ENCODE results near the gene ARHGEF26.
"Not testable (repeated sequence)": the region's sequence is repeated elsewhere in the genome, so short reads cannot be mapped to it uniquely, and the experiment has no call there.

ARHGEF26 gene, protein sequence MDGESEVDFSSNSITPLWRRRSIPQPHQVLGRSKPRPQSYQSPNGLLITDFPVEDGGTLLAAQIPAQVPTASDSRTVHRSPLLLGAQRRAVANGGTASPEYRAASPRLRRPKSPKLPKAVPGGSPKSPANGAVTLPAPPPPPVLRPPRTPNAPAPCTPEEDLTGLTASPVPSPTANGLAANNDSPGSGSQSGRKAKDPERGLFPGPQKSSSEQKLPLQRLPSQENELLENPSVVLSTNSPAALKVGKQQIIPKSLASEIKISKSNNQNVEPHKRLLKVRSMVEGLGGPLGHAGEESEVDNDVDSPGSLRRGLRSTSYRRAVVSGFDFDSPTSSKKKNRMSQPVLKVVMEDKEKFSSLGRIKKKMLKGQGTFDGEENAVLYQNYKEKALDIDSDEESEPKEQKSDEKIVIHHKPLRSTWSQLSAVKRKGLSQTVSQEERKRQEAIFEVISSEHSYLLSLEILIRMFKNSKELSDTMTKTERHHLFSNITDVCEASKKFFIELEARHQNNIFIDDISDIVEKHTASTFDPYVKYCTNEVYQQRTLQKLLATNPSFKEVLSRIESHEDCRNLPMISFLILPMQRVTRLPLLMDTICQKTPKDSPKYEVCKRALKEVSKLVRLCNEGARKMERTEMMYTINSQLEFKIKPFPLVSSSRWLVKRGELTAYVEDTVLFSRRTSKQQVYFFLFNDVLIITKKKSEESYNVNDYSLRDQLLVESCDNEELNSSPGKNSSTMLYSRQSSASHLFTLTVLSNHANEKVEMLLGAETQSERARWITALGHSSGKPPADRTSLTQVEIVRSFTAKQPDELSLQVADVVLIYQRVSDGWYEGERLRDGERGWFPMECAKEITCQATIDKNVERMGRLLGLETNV

DNA sequence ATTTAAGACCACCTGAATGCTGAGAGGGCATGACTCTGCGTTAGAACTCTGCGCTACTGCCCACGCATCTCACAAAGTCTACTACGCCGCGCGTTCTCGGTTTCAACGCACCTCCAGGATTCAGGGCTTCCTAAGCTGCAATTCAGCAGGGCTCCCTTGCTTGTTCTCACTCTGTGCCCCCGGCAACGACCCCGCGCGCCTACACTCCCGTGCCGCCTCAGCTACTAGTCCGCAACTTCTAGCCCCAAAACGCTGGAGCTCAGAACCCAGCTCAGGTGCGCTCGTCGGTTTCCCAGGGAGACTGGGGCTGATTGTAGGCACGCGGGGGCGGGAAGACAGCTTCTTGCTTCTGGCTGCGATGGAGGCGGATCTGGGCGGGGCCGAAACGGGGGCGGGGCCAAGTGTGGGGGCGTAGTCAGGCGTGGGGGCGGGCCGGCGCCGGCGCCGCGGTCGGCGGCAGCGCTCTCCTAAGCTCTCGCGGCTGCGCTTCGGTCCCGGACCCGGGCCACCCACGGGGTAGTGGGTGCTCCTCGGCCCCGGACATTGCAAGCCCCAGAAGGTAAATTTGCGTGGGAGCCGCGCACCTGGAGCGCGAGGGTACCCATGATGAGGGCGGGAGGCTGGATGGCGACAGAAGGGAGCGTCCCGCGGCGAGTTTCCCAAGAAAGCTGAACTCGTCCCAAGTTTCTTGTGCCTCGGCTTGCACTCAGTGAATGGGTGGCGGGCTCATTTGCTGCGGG is at the start of gene ARHGEF26:
Gene ARHGEF26, plus strand, starts transcription at position 430 of the 740 bp plus-strand sequence. CDS start 603 bp downstream, outside the sequence.
- DNase-seq: peak in 1 of 2 donors; percentile 63

DNA sequence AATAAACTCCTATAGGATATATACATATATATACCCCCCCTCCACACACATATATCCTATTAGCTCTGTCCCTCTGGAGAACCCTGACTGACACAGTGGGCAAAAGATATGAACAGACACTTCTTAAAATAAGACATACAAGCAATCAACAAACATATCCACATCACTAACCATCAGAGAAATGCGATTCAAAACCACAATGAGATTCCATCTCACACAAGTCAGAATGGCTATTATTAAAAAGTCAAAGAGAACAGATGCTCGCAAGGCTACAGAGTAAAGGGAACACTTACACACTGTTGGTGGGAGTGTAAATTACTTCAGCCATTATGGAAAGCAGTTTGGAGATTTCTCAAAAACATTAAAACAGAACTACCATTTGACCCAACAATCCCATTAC is 46.2 kb upstream of the ARHGEF26 start:
- no peak for DNase-seq

DNA sequence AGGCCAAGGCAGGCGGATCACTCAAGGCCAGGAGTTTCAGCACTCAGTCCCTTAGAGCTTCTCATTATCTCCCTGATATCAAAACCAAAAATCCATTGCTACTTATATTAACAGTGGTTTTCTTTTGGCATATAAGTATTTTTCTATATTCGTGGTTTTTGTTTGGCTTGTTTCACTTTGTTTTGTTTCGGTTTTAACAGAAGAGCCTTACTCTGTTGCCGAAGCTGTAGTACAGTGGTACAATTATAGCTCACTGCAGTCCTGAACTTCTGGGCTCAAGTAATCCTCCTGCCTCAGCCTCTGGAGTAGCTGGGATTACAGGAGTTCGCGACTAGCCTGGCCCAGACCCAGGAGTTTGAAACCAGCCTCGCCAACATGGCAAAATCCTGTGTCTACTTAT is 42.5 kb upstream of the ARHGEF26 start:
- no peak for DNase-seq

DNA sequence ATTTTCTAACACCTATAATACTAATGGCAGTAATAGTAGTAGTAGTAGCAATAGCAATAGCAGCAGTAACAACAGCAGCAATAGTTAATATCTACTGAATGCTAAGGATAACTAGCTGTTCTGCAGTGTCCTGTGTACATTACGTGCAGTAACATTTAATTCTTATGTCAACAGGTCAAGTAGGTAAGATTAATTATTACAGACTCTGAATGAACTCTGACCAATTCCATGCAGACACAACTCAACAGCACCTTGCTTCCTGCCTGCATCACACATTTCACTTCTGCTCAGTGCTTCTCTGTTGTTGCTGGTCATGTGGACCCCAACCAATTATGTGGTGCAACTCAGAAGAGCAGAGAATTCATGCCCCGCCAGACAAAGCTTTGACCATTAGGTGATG is 39.9 kb upstream of the ARHGEF26 start:
- DNase-seq: no peak

DNA sequence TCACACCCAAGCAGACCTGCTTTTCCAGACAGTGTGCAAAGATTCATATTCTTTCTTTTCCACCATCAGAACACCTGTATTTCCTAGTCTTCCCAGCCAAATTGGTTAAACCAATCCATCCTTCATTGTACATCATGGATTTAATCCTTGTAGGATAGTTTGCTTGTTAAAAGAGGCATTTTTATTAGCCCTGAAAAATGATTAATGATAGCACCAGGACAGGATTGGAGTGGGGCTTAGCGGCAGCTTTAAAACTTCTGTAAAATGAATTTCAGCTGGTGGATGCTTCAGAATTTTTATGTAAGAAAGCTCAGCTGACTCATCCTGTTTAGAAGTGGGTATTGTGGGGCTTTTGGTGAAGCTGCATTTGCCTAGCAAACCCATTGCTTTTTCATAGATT is 36.1 kb upstream of the ARHGEF26 start:
- no peak for DNase-seq

DNA sequence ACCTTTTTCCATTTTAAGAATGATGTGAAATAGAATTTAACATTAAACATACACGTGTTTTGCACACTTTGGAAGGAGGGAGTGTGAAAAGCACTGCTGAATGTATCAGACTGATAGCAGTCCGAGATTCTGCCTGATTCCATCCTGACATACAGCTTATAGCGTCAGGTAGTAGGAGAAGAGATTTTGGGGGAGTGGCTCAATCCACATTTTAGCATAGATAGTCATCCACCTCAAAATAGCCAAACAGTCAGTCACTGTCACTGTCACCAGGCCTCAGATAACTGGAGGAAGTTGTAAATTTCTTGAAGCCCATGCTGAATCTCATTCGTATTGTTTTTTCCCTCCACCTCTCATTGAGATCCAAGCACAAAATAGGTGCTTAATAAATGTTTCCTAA is 35.4 kb upstream of the ARHGEF26 start:
- DNase-seq: no peak

DNA sequence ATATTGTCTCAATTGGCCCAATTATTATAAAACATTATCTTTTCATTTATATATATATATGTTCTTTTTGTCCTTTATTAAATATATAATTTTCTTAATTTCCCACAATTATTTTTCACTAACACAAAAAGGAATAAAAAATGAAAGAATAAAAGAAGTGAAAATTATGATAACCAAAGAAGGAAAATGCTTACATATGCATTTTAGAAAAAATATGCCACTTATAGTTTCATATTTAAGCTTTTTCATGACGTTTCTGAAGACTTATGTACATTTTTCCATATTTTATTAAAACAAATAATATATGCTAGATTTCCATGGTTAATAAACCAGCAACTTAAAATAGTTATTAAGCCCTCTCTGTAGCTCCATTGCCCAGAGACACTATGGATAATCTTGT is 34.9 kb upstream of the ARHGEF26 start:
- DNase-seq: no peak

DNA sequence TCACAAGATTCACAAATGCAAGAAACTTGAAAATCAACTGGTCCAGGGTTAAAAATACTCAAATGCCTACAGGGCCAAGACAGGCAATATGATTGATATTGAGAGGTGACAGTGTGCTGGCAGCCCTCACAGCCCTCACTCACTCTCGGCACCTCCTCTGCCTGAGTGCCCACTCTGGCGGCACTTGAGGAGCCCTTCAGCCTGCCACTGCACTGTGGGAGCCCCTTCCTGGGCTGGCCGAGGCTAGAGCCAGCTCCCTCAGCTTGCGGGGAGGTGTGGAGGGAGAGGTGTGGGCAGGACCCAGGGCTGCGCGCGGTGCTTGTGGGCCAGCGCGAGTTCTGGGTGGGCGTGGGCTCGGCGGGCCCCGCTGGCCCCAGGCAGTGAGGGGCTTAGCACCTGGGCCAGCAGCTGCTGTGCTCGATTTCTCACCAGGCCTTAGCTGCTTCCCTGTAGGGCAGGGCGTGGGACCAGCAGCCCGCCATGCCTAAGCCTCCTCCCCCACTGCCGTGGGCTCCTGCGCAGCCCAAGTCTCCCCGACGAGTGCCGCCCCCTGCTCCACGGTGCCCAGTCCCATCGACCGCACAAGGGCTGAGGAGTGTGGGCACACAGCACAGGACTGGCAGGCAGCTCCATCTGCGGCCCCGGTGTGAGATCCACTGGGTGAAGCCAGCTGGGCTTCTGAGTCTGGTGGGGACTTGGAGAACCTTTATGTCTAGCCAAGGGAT is 33.3 kb upstream of the ARHGEF26 start:
- not testable (repeated sequence) for DNase-seq

DNA sequence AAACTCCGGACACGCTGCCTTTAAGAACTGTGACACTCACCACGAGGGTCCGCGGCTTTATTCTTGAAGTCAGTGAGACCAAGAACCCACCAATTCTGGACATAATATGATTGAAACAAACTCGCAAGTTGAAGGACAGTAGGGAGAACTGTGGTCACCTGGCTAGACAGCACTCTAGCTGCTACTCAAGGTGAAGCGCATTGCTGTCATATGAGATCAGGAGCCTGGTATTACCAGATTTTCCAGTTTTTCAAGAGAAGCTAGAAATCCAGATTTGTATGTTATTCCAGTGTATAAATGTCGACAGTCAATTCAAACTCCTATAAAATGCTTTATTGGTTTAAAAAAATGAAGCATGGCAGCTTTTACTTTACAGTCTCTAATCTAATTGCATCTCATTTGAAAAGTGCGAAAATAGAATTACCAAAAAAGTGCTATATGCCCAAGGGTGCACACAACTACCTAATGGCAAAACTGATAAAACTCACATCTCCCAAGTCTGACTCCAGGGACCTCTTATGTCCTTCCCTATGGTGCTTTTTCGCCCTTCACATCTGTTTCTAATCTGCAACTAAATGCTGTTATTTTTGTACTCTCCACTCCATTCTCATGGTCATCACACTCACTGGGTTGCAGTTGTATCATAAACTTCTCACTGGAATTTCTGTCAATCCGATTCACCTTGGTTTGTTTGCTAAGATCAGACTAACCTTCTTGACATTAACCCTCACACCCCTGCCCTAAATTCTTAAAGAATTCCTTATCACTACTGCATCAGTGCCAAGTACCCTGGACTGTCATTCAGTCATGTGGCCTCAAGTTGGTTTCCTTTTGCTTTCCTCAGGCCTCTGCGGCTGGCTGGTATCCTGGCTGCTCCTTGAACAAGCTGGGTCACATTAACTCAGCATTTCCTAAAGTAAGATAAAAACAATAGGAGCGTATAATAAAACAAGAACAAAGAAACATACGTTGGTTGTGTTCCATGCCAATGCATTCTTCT is 31.5 kb upstream of the ARHGEF26 start:
- DNase-seq: no peak

DNA sequence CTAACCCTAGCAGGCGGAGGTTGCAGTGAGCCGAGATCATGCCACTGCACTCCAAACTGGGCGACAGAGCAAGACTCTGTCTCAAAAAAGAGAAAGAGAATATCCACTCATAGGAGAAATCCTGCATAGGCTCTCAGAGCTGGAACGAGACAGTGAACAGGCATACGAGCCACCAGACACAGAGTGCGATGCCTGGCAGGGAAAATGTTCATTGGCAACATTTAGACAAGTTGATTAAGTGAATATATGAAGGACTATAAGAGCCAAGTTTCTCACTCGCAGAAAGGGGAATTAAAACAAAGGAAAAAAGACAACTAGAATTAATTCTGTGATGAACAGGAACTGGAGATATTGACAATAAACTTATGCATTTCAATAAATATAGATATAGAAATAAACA is 27.1 kb upstream of the ARHGEF26 start:
- no peak for DNase-seq

DNA sequence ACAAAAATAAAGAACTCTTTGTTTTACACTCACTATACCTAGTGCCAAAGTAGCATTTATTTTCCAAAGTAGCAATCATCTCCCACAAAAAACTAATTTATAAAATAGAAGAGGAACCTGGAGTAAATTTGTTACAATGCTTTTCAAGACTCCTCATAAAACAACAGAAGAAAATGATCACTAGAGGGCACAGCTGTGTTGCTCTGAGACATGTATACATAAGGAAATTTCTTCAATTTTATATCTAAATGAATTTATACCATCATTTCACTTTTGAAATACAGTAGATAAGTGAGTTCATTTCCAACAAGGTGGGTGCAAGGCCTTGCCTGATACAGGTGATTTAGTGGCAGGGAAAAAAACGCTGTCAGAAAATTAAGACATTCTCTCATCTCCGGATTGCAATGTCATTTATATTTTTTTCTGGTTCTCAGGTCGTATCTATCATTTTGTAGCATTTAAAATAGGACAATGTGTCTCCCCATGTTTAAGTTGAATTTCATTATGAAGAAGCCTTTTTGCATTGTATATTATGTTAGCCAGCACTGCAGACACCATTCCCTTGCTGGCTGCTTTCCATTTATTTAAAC is 25.3 kb upstream of the ARHGEF26 start:
- no peak for DNase-seq

DNA sequence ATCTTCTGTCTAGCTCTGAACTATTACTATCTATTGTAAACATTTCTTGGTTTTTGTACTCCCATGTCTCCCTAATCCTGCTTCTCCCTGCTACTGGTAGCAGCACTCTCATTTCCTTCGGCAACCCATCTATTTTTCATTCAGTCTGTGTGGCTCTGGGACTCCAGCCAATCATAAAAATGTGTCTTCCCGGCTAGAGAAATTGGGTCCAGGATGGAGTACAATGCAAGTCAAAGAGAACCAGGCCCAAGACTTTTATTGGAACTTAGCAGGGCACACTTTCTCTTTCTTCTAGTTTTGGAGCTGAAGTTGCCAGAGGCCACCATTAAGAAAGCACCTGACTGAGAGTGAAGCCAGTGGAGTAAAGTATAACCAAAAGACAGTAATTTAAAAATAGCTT is 22.8 kb upstream of the ARHGEF26 start:
- DNase-seq: no peak

DNA sequence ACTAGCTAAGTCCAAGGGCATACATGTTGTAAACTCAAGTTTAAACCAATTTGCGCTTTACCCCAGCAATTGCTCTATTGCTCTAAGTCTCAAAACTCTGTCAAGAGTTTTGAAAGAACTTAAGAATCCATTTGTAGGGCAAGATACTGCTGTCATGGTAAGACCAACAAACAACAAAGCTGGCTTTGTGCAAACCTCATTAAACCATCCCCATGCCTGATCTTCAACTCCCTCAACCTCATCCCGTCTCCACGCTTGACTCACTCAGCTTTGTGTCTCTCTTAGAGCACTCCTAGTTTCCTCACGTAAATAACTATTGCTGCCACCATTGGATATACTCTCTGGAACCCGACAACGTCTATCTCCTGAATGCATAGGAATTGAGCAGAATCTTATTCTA is 20.6 kb upstream of the ARHGEF26 start:
- DNase-seq: no peak

DNA sequence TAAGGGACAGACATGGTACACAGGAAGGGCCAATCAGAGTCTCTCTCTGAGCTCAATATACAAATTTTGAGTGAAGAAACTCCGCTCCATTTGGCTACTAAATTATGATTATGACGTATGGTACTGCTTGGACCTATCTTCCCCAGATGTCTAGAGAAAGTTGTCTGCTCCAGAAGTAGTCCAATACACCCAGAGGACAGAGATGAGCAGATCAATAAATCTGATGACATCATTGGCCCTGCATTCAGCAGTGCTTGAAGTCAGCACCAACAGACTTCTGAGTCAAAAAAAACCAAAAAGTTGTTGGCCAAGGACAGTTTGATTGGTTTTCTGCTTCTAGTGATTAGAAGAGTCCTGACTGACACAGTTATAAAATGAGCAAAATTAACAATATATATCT is 19.9 kb upstream of the ARHGEF26 start:
- DNase-seq: no peak

DNA sequence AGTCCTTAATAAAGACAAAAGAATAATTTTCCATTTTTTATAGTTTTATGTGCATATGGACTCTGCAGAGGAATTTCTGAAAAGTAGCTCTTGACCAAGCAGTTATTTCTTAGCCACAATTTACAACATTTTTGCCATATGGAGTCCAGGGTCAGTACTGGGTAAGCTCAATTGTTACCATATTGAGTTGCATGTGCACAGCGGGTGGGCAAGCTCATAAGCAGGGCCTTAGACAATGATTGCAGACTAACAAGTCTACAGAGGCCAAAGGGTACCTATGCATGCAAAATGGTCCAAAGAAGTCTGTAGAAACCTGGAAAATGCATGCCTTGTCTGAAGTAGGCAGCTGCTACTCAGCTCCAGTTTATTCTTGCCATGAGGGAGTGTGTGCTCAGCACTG is 19.0 kb upstream of the ARHGEF26 start:
- no peak for DNase-seq

DNA sequence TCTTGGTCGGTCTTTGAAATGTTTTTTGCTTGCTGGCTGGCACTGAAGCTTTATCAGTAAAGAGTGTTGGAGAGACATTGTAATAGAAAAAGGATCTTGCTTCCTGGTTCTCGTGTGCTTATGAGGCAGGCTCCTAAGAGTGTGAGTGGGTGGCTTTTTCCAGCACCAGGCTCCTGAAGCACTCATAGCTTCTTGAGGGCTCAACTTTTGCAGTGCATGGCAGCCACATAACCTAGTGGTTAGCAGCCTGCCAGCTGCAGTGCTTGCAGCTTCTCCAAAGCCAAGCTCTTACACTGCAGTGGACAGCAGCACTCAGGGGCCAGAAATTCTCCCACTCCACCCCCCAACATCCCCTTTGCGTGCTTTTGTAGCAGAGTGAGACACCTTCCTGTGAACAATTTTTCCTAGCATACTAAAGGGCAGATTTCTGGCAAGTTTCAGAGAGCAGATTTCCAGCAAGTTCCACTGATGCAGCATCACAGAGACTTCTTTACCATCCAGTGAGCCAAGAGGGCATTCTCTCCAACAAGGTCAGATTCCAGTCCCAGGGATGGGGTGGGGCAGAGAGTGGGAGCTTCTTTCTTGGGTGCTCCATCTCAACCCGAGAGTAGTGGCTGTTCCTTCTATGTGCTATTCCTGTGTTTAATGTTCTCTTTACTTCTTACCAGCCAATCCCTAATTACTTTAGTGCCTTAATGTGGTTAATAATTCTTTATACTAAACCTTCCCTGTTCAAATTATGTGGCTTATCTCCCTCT is 15.8 kb upstream of the ARHGEF26 start:
- DNase-seq: no peak

DNA sequence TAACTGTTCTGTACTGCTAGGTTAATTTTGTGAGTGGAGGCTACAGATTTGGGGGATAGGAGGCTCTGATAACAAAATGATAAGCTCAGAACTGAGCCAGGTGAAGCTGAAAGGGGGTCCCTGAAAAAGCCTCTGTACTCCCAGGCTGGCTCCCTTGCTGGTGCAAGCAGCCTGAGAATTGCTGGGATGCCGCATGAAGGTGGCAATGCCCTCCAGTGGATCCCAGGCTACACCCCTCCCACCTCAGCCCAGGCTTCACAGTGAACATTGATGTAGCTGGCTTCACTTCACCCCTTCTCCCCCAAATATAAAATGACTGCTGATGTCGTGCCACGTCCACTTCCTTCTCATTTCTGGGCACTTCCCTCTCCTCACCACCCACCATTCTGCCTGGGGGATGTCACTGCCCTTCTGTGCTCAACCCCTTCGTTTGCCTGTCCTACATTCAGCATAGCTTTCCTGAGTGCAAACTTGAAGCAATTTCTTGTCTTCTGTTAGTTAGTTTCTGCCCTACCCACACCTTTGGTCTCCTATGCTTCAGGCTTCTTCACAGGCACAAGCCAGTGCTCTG is 9.7 kb upstream of the ARHGEF26 start:
- DNase-seq: no peak

DNA sequence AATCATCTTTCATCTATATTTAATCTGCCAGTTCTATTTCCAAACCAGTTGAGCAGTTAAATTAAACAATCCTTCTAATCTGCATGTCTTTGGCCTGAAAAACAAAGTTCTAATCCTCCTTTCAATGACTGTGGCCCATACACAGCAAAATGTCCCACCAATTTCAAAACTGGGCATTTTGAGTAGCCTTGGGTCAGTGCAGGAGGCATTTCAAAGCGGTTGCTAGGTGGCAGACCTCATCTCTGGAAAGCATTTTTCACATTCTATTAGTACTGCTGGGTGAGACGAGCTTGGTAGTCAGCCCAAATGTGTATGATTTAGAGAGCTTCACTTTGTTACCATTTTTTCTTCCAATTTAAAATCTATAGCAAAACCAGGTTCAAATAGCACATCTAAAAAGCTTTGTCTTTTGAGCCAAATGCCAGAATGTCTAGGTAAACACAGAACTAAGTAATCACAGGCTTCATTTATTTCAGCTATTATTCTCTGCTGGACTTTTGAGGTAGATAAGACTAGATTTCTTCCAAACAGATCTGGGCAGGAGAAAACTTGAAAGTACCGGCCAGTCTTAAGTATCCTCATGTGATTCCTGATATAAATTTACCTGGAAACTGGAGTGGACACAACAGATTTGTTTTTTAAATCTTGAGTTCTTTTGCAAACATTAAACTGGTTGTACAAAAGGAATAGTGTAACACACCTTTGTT is 8.9 kb upstream of the ARHGEF26 start:
- no peak for DNase-seq

DNA sequence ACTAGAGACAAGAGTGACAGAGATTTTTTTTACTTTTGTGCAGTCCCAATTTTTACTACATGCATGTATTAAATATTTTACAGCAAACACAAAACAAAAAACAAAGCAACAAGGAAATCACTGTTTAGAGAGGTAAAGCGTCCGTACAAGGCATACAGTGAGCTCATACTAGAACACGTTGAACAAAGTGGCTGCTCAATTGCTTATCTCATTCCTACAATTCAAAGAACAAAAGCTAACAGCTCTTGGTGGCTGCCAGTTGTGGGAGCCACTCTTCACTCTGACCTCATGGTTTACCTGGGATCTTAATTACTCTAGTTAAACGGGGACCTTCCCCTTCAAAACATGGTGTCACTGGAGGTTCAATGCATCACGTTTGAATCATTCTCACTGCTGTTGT is 7.6 kb upstream of the ARHGEF26 start:
- DNase-seq: no peak
